Ishikawa (cell line): ENCODE measurements around the gene TAF6L.

Experiments
- CEBPB ChIP-seq: IDR thresholded peaks from 2 replicates; pipeline ENCODE4 v1.6.1; 2012
- CREB1 ChIP-seq: IDR thresholded peaks from 2 replicates; pipeline ENCODE4 v1.6.1; 2012; ENCODE audit warnings: low read depth
- EGR1 ChIP-seq: IDR thresholded peaks from 2 replicates; pipeline ENCODE4 v1.6.1; 2012
- EP300 ChIP-seq: IDR thresholded peaks from 2 replicates; pipeline ENCODE4 v1.6.1; 2012; ENCODE audit warnings: borderline replicate concordance
- FOXM1 ChIP-seq: IDR thresholded peaks from 2 replicates; pipeline ENCODE4 v1.6.1; 2012; ENCODE audit warnings: low read depth, borderline replicate concordance
- MAX ChIP-seq: IDR thresholded peaks from 2 replicates; pipeline ENCODE4 v1.6.1; 2012
- NFIC ChIP-seq: IDR thresholded peaks from 2 replicates; pipeline ENCODE4 v1.6.1; 2012
- RAD21 ChIP-seq: IDR thresholded peaks from 2 replicates; pipeline ENCODE4 v1.6.1; 2012; ENCODE audit warnings: low read depth
- REST ChIP-seq: IDR thresholded peaks from 2 replicates; pipeline ENCODE4 v1.6.1; 2012; ENCODE audit warnings: low read depth, mild to moderate bottlenecking
- TAF1 ChIP-seq: IDR thresholded peaks from 2 replicates; pipeline ENCODE4 v1.6.1; 2012; ENCODE audit warnings: low read depth, mild to moderate bottlenecking
- TCF12 ChIP-seq: IDR thresholded peaks from 2 replicates; pipeline ENCODE4 v1.6.1; 2012; ENCODE audit warnings: low read depth
- TEAD4 ChIP-seq: IDR thresholded peaks from 2 replicates; pipeline ENCODE4 v1.6.1; 2012
- USF1 ChIP-seq: IDR thresholded peaks from 2 replicates; pipeline ENCODE4 v1.6.1; 2012
- YY1 ChIP-seq: IDR thresholded peaks from 2 replicates; pipeline ENCODE4 v1.6.1; 2012; ENCODE audit warnings: low read depth
- ZBTB7A ChIP-seq: IDR thresholded peaks from 2 replicates; pipeline ENCODE4 v1.6.1; 2012; ENCODE audit warnings: low read depth

The TAF6L gene

GRCh38 chr11:62726915-62727164 is 44.4 kb upstream of the TAF6L start:
- TF ChIP-seq ZBTB7A = no peak
- no peak for TF ChIP-seq YY1
- no peak for TF ChIP-seq NFIC
- no peak for TF ChIP-seq RAD21
- TF ChIP-seq EP300 = no peak

DNA sequence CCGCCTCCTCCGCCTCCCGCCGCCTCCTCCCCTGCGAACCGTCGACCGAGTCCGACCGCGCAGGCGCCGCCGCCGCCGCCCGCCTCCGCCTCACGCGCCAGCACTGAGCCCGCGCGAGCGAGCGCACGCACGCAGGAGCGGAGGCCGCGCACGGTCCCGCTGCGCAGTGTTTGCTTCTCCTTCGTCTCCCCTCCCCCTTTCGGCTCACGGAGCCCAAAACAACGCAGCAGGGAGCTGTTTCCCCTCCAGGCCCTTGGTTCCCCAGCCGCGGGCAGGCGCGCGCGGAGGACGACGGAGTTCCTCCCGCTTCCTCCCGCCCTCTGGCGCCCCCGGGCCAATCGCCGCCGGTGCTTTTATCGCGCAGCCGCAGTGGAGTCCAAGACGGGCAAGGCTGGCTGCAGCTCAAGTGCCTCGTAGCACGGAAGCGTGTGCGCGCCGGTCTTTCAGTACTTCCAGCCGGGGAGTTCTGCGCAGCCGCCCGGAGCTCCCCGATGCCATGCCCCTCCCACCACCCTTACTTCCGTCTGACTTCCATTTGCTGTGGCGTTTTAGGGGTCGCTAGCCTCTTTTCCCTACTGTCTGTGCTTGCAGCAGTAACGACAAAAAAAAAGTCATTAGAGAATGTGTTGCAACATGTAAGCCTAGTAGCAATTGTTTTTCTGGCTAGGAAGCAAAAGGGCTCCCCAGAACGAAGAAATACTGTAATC is 43.9 kb upstream of the TAF6L start, which contains the start of gene HNRNPUL2:
Gene HNRNPUL2 (minus strand): TSS at position 293 of the 707 bp plus-strand sequence. CDS start 301 bp downstream, outside the sequence.
- no peak for TF ChIP-seq NFIC
- no peak for TF ChIP-seq CEBPB
- peak; percentile 26; the same call in 1 of the 2 replicates for TF ChIP-seq EP300
- peak; percentile 62; the same call in 1 of the 2 replicates for TF ChIP-seq YY1
- TF ChIP-seq USF1 = no peak
- no peak for TF ChIP-seq FOXM1
- TF ChIP-seq TEAD4 = no peak; the same call in 1 of the 2 replicates
- TF ChIP-seq EGR1 = peak; percentile 71
- no peak for TF ChIP-seq REST
- TF ChIP-seq TCF12 = no peak; the same call in 1 of the 2 replicates
- TF ChIP-seq RAD21 = no peak; the same call in 1 of the 2 replicates
- TF ChIP-seq ZBTB7A = no peak
- TF ChIP-seq CREB1 = no peak; the same call in 1 of the 2 replicates
- peak; percentile 57; the same call in 1 of the 2 replicates for TF ChIP-seq TAF1
- peak; percentile 95 for TF ChIP-seq MAX

DNA sequence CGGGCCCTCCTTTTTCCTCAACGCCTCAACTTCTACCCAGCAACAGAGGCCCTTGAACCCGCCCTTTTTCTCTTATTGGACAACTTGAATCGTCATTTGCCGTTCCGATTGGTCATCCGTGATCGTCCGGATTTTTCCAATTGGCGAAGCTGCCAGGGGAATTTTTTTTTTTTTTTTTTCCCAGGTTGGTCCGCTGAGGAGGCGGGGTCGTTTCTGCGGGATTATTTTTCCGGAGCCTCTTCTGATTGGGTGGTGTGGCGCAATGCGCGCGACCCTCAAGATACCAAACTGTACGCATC is 43.4 kb upstream of the TAF6L start:
- TF ChIP-seq EP300 (no peak), FOXM1 (peak; percentile 87), CEBPB (peak; percentile 56; the same call in 1 of the 2 replicates)

- TF ChIP-seq TAF1 = peak; percentile 69
- TF ChIP-seq RAD21 = no peak
- TF ChIP-seq EP300 = no peak
- peak; percentile 10; the same call in 1 of the 2 replicates for TF ChIP-seq EGR1
- peak; percentile 59 for TF ChIP-seq MAX
Measured at GRCh38 chr11:62728171-62728988, 42.8 kb upstream of the TAF6L start, which contains the start of gene TTC9C. Gene TTC9C, plus strand, starts transcription at chr11:62728486. Its CDS starts 363 bp downstream, at chr11:62728849.

DNA sequence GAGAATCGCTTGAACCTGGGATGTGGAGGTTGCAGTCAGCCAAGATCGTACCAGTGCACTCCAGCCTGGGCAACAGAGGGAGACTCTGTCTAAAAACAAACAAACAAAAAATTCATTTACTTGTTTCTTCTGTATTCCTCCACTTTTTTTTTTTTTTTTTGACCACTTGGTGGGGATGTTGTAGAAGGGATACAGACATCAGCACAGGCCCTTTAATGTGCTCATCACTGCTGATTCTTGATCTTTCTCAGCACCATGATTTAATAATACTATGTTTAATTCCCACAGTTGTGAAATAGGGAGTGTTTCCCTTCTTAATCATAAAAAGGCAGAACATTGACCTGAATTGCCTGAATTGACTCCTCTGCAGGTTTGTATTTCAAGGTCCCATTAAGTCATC is 38.4 kb upstream of the TAF6L start:
- no peak for TF ChIP-seq MAX
- no peak for TF ChIP-seq TEAD4
- TF ChIP-seq TCF12 = no peak
- no peak for TF ChIP-seq CEBPB
- no peak for TF ChIP-seq EGR1
- TF ChIP-seq USF1 = no peak
- TF ChIP-seq YY1 = no peak
- no peak for TF ChIP-seq RAD21

DNA sequence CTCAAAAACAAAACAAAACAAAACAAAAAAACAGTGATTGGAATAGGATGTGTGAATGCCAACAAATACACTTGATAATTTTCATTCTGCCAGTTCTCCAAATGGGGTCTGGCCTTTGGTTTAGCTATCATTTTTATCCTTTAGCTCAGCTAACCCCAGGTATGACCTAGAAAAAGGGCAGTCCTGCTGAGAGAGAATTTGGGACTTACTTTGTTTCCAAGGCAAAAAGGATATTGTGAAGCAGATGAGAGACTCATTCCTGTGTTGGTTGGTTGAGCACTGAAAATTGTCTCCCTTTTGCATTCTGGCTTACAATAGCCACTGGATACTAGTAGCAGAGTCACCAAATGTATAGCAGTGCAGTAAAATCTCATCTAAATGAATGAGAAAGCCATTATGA is 34.0 kb upstream of the TAF6L start:
- TF ChIP-seq MAX (no peak), TEAD4 (no peak)

DNA sequence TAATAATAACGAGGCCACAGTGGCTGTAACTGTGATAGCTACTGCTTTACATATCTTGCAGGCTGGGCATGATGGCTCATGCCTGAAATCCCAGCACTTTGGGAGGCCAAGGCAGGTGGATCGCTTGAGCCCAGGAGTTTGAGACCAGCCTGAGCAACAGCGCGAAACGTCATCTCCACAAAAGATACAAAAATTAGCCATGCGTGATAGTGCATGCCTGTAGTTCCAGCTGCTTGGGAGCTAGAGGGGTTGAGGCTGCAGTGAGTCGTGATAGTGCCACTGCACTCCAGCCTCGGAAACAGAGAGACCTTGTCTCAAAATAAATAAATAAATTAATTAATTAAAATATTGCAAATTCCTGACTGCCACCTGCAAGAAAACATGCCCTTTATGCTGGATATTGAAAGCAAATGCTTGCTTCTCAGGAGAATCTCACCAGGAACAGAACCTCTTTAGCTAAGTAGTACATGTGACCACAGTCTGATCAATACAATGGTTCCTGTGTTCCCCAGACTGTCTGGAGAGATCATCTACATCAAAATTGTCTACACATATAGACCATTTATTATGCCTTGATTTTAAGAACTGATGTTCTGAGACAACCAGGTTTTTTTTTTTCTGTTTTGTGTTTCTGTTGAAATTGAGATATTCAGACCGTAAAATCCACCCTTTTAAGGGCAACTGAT is 23.6 kb upstream of the TAF6L start:
- TF ChIP-seq FOXM1 = no peak
- no peak for TF ChIP-seq RAD21
- TF ChIP-seq YY1 = no peak
- TF ChIP-seq TAF1 = no peak
- no peak for TF ChIP-seq REST
- TF ChIP-seq USF1 = no peak
- no peak for TF ChIP-seq EGR1
- TF ChIP-seq MAX = no peak
- no peak for TF ChIP-seq ZBTB7A
- no peak for TF ChIP-seq TEAD4
- no peak for TF ChIP-seq CREB1
- no peak for TF ChIP-seq NFIC
- no peak for TF ChIP-seq CEBPB
